Activated CD4-positive, alpha-beta memory T cell treated with anti-CD3 and anti-CD28 coated beads, Interleukin-2, amount 10 ng/mL, durations not matched to agents 7 days and 5 days (primary cell): ENCODE data around the gene ENPP5. TPM values are rescaled to one million over a fixed set of nuclear protein-coding genes. Genes with fewer than 3 reads are reported as not detected.
"Not testable (repeated sequence)": the region's sequence is repeated elsewhere in the genome, so short reads cannot be mapped to it uniquely, and the experiment has no call there.

Experiments used
- CTCF ChIA-PET: fragments of 350-600 bp; sonication (Branson Sonifier 250); formaldehyde crosslinking; loops from one replicate; lab custom pipeline; 2021; ENCODE audit warnings: antibody characterized with exemption, inconsistent platforms; lab: Charles Lee
- POLR2A ChIA-PET: fragments of 350-600 bp; sonication (Branson Sonifier 250); formaldehyde crosslinking; loops from one replicate; lab custom pipeline; 2021; ENCODE audit warnings: antibody characterized with exemption; lab: Charles Lee
- DNase-seq: peaks from one replicate; pipeline ENCODE4 v3.0.0-alpha.2; 2020
- H3K27ac Mint-ChIP-seq: one replicate; pipeline ENCODE4 v1.8.0; 2021; ENCODE audit warnings: mild to moderate bottlenecking, mixed read lengths
- H3K27me3 Mint-ChIP-seq: one replicate; pipeline ENCODE4 v1.8.0; 2021; ENCODE audit warnings: mixed read lengths
- H3K36me3 Mint-ChIP-seq: one replicate; pipeline ENCODE4 v1.8.0; 2021; ENCODE audit warnings: low read depth, mixed read lengths
- H3K4me1 Mint-ChIP-seq: one replicate; pipeline ENCODE4 v1.8.0; 2021; ENCODE audit warnings: mixed read lengths
- H3K4me3 Mint-ChIP-seq: one replicate; pipeline ENCODE4 v1.8.0; 2021; ENCODE audit warnings: mild to moderate bottlenecking, mixed read lengths
- H3K9me3 Mint-ChIP-seq: one replicate; pipeline ENCODE4 v1.8.0; 2021; ENCODE audit warnings: mixed read lengths
- total RNA-seq, 2 experiments: library from RNA; stranded (reverse); gene quantifications; one replicate each; pipeline ENCODE4 v1.2.3, GENCODE V29; 2021

Gene ENPP5
- total RNA-seq, 2 experiments from 2014 or later = not detected

DNA sequence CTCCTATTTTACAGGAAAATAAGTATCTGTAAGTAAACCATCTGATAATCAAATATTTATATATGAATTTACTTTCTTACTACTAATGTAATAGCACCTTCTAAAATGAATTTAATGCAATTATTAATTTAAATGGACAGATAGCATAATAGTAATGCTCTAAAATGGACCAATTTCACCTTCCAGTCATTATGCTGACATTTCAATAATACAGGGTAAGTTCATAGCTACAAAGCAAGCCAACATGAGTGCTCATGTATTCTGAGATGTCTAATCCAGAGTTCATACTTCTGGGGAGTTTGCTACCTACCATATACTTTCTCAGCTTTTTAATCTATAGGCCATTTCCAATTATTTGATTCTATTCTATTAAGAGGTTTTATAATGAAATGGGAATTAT is 11.6 kb downstream of the ENPP5 start:
- ChIA-PET POLR2A (no interaction called here), CTCF (interaction anchor here (1.6 kb wide), 1 partner anchor 69 kb away, joined by 6 read pairs; no protein-coding TSS in a partner anchor)
- no peak overlapping the region for H3K4me3 Mint-ChIP-seq
- H3K27ac Mint-ChIP-seq = no peak overlapping the region
- no peaks in the 10 kb centered on the region for H3K4me1 Mint-ChIP-seq
- H3K27me3 Mint-ChIP-seq = peaks cover 28% of the 10 kb centered on the region
- no peaks in the 10 kb centered on the region for H3K9me3 Mint-ChIP-seq
- DNase-seq = no peak
- H3K36me3 Mint-ChIP-seq = no peaks in the 10 kb centered on the region

DNA sequence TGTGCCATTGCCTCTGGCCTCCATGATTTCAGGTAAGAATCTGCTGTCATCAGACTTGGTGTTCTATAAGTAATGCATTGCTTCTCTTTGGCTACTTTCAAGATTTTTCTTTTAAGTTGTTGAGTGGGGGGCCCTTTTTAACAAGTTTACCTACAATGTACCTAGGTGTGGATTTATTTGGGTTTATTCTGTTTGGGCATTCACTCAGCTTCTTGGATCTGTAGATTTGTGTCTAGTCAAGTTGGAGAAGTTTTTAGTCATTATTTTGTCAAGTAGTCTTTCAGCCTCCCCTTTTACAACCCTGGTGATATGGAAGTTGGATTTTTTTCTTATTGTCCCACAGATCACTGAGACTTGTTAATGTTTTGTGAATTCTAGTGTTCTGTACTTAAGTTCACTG is 14.1 kb downstream of the ENPP5 start:
- Mint-ChIP-seq H3K27me3 (peaks cover 25% of the 10 kb centered on the region), H3K4me3 (no peak overlapping the region), H3K36me3 (no peaks in the 10 kb centered on the region), H3K4me1 (no peaks in the 10 kb centered on the region), H3K27ac (no peak overlapping the region), H3K9me3 (no peaks in the 10 kb centered on the region)
- ChIA-PET CTCF (no interaction called here), POLR2A (no interaction called here)
- no peak for DNase-seq

DNA sequence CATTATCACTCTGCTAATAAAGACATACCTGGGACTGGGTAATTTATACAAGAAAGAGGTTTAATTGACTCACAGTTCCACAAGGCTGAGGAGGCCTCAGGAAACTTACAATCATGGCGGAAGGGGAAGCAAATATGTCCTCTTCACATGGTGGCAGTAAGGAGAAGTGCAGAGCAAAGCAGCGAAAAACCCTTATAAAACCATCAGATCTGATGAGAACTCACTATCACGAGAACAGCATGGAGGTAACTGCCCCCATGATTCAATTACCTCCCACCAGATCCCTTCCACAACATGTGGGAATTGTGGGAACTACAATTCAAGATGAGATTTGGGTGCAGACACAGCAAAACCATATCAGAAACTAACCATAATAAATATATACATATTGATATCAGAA is 21.7 kb downstream of the ENPP5 start:
- H3K4me1 Mint-ChIP-seq, DNase-seq, H3K27me3 Mint-ChIP-seq, H3K27ac Mint-ChIP-seq, H3K9me3 Mint-ChIP-seq, POLR2A ChIA-PET, H3K4me3 Mint-ChIP-seq, H3K36me3 Mint-ChIP-seq, CTCF ChIA-PET: not testable (repeated sequence)

DNA sequence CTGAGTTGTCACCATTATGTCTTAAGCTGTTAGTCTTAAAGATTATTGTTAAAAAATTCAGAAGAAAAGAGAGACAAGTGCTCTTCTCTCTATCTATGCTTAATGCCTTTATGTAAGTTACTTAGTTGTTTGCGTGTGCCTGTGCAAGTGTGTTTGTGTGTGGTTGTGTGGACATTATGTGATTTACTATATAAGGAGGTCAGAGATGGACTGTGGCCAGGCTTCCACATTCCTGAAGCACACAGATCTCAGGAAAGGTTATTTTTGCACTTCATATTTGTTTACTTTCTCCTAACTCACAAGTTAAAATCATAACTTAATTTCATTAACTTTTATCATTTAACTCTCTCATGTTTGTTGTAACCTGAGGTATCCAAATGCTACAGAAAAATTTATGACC is 26.5 kb downstream of the ENPP5 start:
- Mint-ChIP-seq H3K4me1 (no peaks in the 10 kb centered on the region), H3K27ac (no peak overlapping the region), H3K9me3 (no peaks in the 10 kb centered on the region), H3K27me3 (no peaks in the 10 kb centered on the region), H3K36me3 (peaks cover 13% of the 10 kb centered on the region), H3K4me3 (no peak overlapping the region)
- ChIA-PET POLR2A (no interaction called here), CTCF (no interaction called here)
- DNase-seq = no peak

DNA sequence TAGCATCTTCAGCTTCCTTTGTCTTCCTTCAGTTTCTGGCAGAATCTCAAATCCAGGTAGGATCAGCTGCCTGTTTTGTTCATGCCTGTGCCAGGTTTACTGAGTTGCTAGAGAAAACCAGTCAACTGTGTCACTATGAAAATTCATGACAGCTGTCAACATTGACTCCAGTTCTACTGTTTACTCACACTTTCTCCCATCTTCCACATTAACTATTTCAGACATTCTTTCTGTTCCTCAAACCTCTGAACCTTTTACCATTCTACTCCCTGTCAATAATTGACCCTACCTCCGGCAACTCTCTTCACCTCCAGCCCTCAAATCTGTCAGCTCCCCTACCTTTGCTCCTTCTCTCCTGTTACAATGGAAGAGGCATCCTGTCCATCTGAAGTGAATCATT is 32.5 kb downstream of the ENPP5 start:
- CTCF ChIA-PET = interaction anchor here (0.7 to 1.5 kb wide), 2 partner anchors 9 to 106 kb away, joined by 4 to 7 read pairs; partner anchors contain the start of gene ENPP4
- Mint-ChIP-seq H3K9me3 (no peaks in the 10 kb centered on the region), H3K27ac (no peak overlapping the region), H3K4me1 (peaks cover 5% of the 10 kb centered on the region), H3K4me3 (no peak overlapping the region), H3K36me3 (peaks cover 11% of the 10 kb centered on the region), H3K27me3 (no peaks in the 10 kb centered on the region)
- no peak for DNase-seq
- POLR2A ChIA-PET = interaction anchor here (2.4 kb wide), 1 partner anchor 9 kb away, joined by 11 read pairs; the partner anchor contains the start of gene ENPP4

DNA sequence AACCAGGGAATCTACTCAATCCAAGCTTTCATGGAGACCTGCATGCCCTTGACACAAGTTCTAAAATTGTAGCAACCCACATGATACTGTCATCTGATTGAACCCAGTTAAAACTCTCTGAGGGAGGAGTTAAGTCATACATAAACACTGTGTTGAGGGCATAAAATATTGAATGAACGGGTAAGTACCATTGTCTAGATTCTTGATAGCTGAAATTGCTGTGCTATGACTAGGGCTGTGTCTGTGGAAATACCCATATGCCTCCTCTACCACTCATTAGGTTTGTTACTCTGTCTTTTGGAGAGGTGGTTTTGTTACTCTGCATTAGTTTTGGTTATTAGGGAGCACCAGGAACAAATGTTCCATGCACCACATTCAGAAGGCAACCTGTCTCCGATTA is 33.4 kb downstream of the ENPP5 start:
- Mint-ChIP-seq H3K27me3 (no peaks in the 10 kb centered on the region), H3K36me3 (peaks cover 3% of the 10 kb centered on the region), H3K4me1 (peaks cover 5% of the 10 kb centered on the region), H3K4me3 (no peak overlapping the region), H3K9me3 (no peaks in the 10 kb centered on the region), H3K27ac (no peak overlapping the region)
- DNase-seq = no peak
- CTCF ChIA-PET = interaction anchor here (1.2 to 1.5 kb wide), 2 partner anchors 8 to 47 kb away, joined by 4 to 7 read pairs; partner anchors contain the start of gene ENPP4
- POLR2A ChIA-PET = no interaction called here

DNA sequence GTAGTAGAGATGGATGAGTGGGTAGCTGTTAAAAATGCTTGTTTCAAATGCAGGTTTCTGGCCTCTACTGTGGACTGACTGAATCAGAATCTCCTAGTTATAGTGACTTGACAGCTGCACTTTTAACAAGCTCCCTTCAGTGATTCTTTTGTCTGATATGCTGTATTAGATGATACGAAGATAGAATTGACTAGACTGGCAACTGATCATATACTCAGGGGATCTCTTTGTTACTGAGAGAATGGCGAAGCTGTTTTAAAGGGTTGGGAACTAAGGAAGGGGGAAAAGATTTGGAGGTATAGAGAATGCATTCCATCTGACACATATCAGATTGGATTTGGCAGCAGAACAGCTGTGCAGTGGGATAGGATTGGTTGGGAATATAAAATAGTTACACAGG is 33.9 kb downstream of the ENPP5 start:
- peaks cover 5% of the 10 kb centered on the region for H3K4me1 Mint-ChIP-seq
- H3K36me3 Mint-ChIP-seq = peaks cover 2% of the 10 kb centered on the region
- no peak overlapping the region for H3K27ac Mint-ChIP-seq
- no peak overlapping the region for H3K4me3 Mint-ChIP-seq
- DNase-seq = no peak
- CTCF ChIA-PET = interaction anchor here (1.2 kb wide), 1 partner anchor 46 kb away, joined by 4 read pairs; no protein-coding TSS in a partner anchor
- H3K27me3 Mint-ChIP-seq = no peaks in the 10 kb centered on the region
- H3K9me3 Mint-ChIP-seq = no peaks in the 10 kb centered on the region
- POLR2A ChIA-PET = no interaction called here

DNA sequence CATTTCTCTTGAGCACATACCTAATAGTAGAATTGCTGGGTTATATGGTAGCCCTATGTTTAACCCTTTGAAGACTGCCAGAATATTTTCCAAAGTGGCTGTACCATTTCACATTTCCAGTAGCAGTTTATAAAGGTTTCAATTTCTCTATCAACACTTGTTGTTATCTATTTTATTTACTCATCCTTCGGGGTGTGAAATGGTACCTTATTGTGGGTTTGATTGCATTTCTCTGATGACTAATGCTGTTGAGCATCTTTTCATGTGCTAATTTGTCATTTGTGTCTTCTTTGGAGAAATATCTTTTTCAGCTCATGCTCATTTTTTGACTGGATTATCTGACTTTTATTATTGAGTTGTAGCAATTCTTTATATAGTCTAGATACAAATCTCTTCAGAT is 35.6 kb downstream of the ENPP5 start:
- no peaks in the 10 kb centered on the region for H3K36me3 Mint-ChIP-seq
- H3K4me1 Mint-ChIP-seq = peaks cover 13% of the 10 kb centered on the region
- no peak for DNase-seq
- ChIA-PET POLR2A (no interaction called here), CTCF (no interaction called here)
- no peaks in the 10 kb centered on the region for H3K27me3 Mint-ChIP-seq
- no peaks in the 10 kb centered on the region for H3K9me3 Mint-ChIP-seq
- no peak overlapping the region for H3K4me3 Mint-ChIP-seq
- H3K27ac Mint-ChIP-seq = no peak overlapping the region

DNA sequence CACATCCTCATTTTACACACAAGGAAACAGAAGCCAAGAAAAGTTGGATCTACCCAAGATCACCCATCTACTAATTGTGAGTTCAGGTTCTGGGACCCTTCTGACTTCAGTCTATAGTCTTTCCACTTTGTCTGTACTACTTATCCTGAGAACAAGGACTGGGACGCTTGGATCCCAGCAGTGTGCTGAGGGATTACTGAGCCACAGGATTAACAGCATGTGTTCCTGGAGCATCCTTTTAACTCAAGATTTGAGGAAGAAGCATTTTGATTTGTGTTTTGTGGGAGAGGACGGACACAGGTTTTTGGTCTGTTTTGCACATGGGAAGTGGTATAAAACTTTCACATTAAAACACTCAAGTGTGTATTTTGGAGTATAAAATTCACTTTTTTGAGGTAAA is 36.6 kb downstream of the ENPP5 start:
- Mint-ChIP-seq H3K27me3 (no peaks in the 10 kb centered on the region), H3K4me3 (no peak overlapping the region), H3K27ac (no peak overlapping the region), H3K9me3 (no peaks in the 10 kb centered on the region), H3K4me1 (peaks cover 17% of the 10 kb centered on the region), H3K36me3 (no peaks in the 10 kb centered on the region)
- ChIA-PET POLR2A (no interaction called here), CTCF (no interaction called here)
- no peak for DNase-seq

DNA sequence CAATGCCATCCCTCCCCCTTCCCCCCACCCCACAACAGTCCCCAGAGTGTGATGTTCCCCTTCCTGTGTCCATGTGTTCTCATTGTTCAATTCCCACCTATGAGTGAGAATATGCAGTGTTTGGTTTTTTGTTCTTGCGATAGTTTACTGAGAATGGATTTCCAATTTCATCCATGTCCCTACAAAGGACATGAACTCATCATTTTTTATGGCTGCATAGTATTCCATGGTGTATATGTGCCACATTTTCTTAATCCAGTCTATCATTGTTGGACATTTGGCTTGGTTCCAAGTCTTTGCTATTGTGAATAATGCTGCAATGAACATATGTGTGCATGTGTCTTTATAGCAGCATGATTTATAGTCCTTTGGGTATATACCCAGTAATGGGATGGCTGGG is 39.5 kb downstream of the ENPP5 start:
- peaks cover 32% of the 10 kb centered on the region for H3K4me1 Mint-ChIP-seq
- POLR2A ChIA-PET, H3K4me3 Mint-ChIP-seq, DNase-seq, H3K27me3 Mint-ChIP-seq, H3K27ac Mint-ChIP-seq, H3K36me3 Mint-ChIP-seq, H3K9me3 Mint-ChIP-seq: not testable (repeated sequence)
- CTCF ChIA-PET = interaction anchor here (2.1 kb wide), 1 partner anchor 209 kb away, joined by 4 read pairs; no protein-coding TSS in a partner anchor

DNA sequence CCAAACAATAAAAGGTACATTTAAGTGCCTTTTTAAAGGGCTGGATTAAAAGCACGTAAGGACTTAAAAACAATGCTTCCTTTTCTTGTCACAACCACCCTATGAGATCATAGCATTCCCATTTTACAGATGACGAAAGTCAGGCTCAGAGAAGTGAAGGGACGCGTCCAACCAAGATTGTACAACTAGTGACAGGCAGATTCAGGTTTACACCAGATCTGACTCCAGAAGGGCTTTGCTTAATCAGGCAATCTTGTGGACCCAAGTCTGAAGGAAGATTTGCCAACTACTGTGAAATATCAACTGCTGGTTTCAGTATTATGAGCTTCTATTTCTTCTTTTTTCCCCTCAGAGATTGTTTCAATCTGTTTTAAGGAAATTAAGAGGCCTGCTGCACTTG is 40.1 kb downstream of the ENPP5 start:
- DNase-seq = no peak
- Mint-ChIP-seq H3K27ac (no peak overlapping the region), H3K36me3 (no peaks in the 10 kb centered on the region), H3K9me3 (no peaks in the 10 kb centered on the region), H3K4me3 (peak overlapping the region; percentile 88), H3K4me1 (peaks cover 34% of the 10 kb centered on the region), H3K27me3 (no peaks in the 10 kb centered on the region)
- CTCF ChIA-PET = interaction anchor here (2.1 kb wide), 1 partner anchor 208 kb away, joined by 4 read pairs; no protein-coding TSS in a partner anchor
- POLR2A ChIA-PET = interaction anchor here (1.6 to 2.4 kb wide), 4 partner anchors 8 to 193 kb away, joined by 4 to 11 read pairs (median 8); no protein-coding TSS in a partner anchor

DNA sequence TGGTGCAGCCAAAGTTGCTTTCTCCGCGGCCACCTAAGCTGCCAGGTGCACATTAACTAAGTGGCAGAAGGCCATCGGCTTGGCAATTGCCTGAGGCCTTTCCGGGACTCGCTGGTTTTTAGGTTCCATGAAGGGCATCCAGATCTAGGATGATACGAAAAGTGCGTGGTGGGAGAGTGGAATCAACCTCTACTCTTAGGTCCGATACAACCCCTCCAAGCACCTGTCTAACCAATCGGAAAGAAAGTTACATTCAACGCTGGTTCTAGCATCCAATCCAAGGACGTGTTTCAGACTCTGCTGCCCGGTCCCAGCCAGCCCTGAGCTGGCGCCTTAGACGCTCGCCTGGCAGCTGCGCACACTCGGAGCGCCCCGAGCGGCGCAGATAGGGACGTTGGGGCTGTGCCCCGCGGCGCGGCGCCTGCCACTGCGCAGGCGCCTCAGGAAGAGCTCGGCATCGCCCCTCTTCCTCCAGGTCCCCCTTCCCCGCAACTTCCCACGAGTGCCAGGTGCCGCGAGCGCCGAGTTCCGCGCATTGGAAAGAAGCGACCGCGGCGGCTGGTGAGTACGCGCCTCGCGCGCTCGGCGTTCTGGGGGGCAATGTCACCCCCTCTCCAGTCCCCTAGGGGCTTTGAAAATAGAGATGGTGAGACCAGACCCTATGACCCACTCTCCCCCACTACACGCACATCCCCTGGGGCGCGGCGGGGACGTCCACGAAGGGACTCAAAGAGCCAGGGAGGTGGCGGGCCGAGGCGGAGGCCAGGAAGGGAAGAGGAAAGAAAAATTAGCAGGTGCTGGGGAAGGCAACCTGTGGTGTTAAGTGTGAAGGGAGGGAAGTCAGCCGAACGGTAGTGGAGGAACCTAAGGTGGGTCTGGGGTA is 40.9 kb downstream of the ENPP5 start, which contains the start of gene ENPP4:
Gene ENPP4, plus strand, starts transcription at position 361 of the 883 bp plus-strand sequence. CDS start 9,595 bp downstream, outside the sequence.
- POLR2A ChIA-PET = interaction anchor here (0.7 to 2.4 kb wide), 10 partner anchors 9 to 752 kb away, joined by 3 to 11 read pairs (median 4); partner anchors contain the start of gene SUPT3H
- CTCF ChIA-PET = interaction anchor here (0.6 to 2.1 kb wide), 8 partner anchors 8 to 581 kb away, joined by 3 to 21 read pairs (median 6); no protein-coding TSS in a partner anchor
- Mint-ChIP-seq H3K27ac (peak within 1 kb of the TSS; percentile 70), H3K9me3 (no peaks in the 10 kb centered on the region), H3K4me1 (peaks cover 31% of the 10 kb centered on the region), H3K4me3 (peak within 1 kb of the TSS; percentile 88), H3K27me3 (no peaks in the 10 kb centered on the region), H3K36me3 (no peaks in the 10 kb centered on the region)
- DNase-seq = peak; percentile 91

DNA sequence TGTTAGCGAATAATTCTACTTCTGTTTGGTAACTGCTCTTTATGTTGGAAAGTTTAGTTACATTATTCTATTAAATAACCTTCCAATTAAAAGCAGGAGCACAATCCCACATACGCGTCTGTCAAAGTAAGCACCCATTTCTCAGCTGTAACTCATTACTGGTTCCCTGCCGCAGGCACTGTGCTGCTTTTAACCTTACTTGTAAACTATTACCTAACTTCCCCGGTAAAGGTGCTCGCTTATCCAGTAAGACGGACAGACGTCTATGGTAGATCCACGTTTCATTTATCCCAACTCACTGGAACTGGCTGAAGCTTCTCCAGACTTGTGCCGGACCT is 41.5 kb downstream of the ENPP5 start:
- H3K9me3 Mint-ChIP-seq = no peaks in the 10 kb centered on the region
- H3K27me3 Mint-ChIP-seq = no peaks in the 10 kb centered on the region
- CTCF ChIA-PET = interaction anchor here (1.6 to 2.1 kb wide), 6 partner anchors 9 to 207 kb away, joined by 4 to 21 read pairs (median 7); no protein-coding TSS in a partner anchor
- H3K4me3 Mint-ChIP-seq = peak overlapping the region; percentile 88
- POLR2A ChIA-PET = interaction anchor here (0.7 to 2.4 kb wide), 9 partner anchors 10 to 751 kb away, joined by 3 to 11 read pairs (median 5); partner anchors contain the start of gene SUPT3H
- DNase-seq = no peak
- H3K4me1 Mint-ChIP-seq = peaks cover 31% of the 10 kb centered on the region
- H3K36me3 Mint-ChIP-seq = no peaks in the 10 kb centered on the region
- peak overlapping the region; percentile 70 for H3K27ac Mint-ChIP-seq
